Left renal cortex interstitium (tissue), 4 donors: Measurements from ENCODE around the gene FLII. TPM values are rescaled to one million over a fixed set of nuclear protein-coding genes. Genes with fewer than 3 reads are reported as not detected.

Experiments
- DNase-seq, 4 donors: peaks; one replicate each; pipeline ENCODE4 v3.0.0-alpha.2; 2013; ENCODE audit warnings: low read depth in 4 of 4, low spot score in 2 of 4, missing footprints in 1 of 4
- polyA plus RNA-seq, 4 donors: library from polyadenylated mRNA; unstranded; fragments of 120-200 nt; gene quantifications; one replicate each; pipeline ENCODE4 v1.2.1, GENCODE V29; 2013; ENCODE audit not compliant: insufficient read length in 4 of 4

The FLII gene
- polyA plus RNA-seq, 4 donors, result 131 to 159 (median 140) TPM

GRCh38 chr17:18246109-18246725 is 12.3 kb downstream of the FLII start:
- DNase-seq, result no peak

GRCh38 chr17:18245038-18245776 is 13.3 kb downstream of the FLII start:
- DNase-seq, result no peak

- DNase-seq, result no peak
Observed at GRCh38 chr17:18241229-18241871, 17.2 kb downstream of the FLII start.

GRCh38 chr17:18240449-18240848 is 18.1 kb downstream of the FLII start:
- no peak for DNase-seq

- no peak for DNase-seq
Observed at GRCh38 chr17:18238299-18238698, 20.2 kb downstream of the FLII start.

GRCh38 chr17:18237461-18237860 is 21.1 kb downstream of the FLII start:
- DNase-seq, result no peak

GRCh38 chr17:18236494-18236893 is 22.0 kb downstream of the FLII start:
- DNase-seq, result no peak

GRCh38 chr17:18235743-18236256 is 22.7 kb downstream of the FLII start:
- DNase-seq, result no peak

GRCh38 chr17:18234853-18235380 is 23.6 kb downstream of the FLII start:
- no peak for DNase-seq

GRCh38 chr17:18233803-18234518 is 24.6 kb downstream of the FLII start:
- DNase-seq, result no peak

- no peak for DNase-seq
Observed at GRCh38 chr17:18231164-18231563, 27.4 kb downstream of the FLII start.

GRCh38 chr17:18230288-18231141 is 28.0 kb downstream of the FLII start:
- DNase-seq, result no peak

- no peak for DNase-seq
Observed at GRCh38 chr17:18229771-18230170, 28.8 kb downstream of the FLII start.

- DNase-seq, result no peak
Observed at GRCh38 chr17:18229254-18229653, 29.3 kb downstream of the FLII start.

GRCh38 chr17:18228176-18228682 is 30.3 kb downstream of the FLII start:
- no peak for DNase-seq

GRCh38 chr17:18227635-18228034 is 30.9 kb downstream of the FLII start:
- DNase-seq, result no peak

GRCh38 chr17:18226284-18226945 is 32.1 kb downstream of the FLII start:
- DNase-seq, result no peak

- no peak for DNase-seq
Observed at GRCh38 chr17:18225642-18226283, 32.8 kb downstream of the FLII start.
